NCI-H2107 treated with DMSO at 0.1 percent for 48 hours (cell line): ENCODE data around the gene ERGIC1.

Source experiments
- DNase-seq: peaks from one replicate; lab custom pipeline; 2025; ENCODE audit not compliant: unreplicated experiment; lab: John Stamatoyannopoulos, UW

ERGIC1 gene

DNA sequence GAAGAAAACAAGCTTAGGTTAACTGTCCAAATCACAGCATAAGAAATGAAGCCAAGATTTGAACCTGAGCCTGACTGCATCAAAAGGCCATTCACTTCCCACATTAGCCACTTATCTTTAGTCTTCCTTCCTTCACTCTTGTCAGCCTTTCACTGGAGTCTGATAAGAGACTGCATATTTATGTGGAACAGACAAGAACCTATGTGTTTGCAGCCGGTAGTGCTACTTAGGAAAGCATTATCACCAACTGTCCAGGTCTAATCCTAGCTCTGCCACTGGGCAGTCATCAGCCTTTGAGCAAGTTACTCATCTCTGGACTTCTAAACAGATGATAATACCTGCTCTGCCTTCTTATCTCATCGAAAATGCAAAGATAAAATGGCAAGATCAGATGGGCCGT lies 137.4 kb downstream of the ERGIC1 start:
- DNase-seq = no peak

DNA sequence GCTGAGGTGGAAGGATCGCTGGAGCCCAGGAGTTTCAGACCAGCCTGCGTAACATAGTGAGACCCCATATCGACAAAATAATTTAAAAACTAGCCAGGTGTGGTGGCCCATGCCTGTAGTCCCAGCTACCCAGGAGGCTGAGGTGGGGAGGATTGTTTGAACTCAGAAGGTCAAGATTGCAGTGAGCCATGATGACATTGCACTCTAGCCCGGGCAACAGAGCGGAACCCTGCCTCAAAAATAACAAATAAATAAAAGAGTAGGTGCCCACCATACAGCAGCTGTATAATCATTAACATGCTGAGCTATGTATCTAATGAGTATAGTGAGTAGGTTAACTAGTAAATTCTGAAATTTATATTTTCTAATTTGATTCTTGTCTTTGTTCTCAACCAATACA lies 138.5 kb downstream of the ERGIC1 start:
- no peak for DNase-seq

DNA sequence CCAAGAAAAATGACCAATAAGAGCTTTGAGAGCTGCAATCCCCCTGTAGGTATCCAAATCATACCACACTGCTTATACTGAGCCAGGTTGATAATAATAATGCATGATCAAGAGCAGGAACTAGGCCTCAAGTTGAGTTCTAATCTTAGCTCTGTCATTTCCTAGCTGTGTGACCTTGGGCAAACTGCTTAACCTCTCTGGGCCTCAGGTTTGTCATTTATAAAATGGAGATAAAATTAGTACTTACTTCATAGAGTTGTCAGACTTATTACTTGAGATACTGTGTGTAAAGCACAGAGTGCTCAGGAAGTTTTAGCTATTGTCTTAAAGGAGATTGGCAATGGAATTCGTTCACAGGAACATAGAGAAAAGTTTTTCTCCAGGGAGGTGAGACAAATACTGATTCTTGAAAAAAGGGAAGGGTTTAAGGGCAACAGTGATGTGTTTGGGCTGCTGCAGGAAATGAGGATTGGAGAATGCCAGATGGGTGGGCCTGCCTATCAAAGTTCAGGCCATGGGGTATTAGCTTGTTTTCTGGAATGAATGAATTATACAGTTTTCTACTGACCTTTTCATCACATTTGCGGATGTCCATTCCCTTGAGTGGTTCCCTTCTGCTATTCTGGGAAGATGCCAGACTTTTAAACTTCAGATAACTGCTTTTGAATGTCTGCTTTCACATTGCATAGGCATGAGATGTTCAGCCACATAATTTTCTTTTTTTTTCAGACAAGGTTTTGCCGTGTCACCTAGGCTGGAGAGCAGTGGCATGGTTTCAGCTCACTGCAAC lies 139.3 kb downstream of the ERGIC1 start:
- no peak for DNase-seq

DNA sequence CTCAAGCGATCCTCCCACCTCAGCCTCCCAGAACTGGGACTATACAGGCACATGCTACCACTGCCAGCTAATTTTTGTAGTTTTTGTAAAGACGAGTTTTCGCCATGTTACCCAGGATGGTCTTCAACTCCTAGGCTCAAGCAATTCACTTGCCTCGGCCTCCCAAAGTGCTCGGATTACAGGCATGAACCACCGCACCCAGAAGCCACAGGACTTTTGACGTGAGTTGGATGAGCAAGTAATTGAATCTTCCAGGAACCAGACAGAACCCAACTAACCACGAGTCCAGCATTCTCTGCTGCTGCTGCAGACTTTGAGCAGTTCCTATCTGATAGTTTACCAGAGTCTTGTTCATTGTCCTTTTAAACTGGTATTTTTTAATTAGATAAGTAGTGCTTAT lies 139.9 kb downstream of the ERGIC1 start:
- no peak for DNase-seq

DNA sequence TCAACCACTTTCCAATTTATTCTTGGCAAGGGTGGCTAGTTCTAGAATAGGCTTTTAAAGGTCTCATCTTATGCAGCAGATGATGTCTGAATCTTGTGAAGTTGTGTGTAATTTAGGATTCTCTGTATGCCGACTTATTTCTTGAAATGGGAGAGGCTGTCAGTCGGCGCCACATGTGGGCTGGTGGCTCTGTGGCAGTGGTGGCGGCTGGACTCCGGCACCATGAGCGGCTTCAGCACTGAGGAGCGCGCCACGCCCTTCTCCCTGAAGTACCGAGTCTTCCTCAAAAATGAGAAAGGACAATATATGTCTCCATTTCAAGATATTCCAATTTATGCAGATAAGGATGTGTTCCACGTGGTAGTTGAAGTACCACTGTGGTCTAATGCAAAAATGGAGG lies 141.2 kb downstream of the ERGIC1 start:
- DNase-seq = no peak

DNA sequence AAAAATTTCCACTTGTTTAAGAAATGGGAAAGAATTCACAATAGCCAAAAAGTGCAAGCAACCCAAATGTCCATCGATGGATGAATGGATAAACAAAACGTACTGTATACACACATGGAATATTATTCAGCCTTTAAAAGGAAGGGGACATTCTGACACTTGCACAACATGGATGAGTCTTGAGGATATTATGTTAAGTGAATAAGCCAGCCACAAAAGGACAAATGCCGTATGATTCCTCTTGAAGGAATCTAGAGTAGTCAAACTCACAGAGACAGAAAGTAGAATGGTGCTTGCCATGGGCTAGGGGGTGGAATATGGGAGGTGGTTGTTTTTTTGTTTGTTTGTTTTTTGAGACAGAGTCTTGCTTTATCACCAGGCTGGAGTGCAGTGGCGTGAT lies 145.7 kb downstream of the ERGIC1 start:
- DNase-seq = no peak

DNA sequence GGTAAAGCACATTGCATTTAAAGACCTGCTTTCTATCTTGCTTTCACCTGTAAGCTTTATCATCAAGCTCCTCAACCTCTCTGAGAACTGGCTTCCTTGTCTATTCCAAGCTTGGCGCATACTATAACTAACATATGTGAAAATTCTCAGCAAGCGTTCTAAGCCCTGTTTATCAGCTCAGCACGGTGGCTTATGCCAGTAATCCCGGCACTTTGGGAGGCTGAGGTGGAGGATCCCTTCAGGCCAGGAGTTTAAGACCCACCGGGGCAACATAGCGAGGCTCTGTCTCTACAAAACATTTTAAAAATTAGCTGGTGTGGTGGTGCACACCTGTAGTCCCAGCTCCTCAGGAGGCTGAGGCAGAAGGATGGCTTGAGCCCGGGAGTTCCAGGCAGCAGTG lies 147.9 kb downstream of the ERGIC1 start:
- no peak for DNase-seq

DNA sequence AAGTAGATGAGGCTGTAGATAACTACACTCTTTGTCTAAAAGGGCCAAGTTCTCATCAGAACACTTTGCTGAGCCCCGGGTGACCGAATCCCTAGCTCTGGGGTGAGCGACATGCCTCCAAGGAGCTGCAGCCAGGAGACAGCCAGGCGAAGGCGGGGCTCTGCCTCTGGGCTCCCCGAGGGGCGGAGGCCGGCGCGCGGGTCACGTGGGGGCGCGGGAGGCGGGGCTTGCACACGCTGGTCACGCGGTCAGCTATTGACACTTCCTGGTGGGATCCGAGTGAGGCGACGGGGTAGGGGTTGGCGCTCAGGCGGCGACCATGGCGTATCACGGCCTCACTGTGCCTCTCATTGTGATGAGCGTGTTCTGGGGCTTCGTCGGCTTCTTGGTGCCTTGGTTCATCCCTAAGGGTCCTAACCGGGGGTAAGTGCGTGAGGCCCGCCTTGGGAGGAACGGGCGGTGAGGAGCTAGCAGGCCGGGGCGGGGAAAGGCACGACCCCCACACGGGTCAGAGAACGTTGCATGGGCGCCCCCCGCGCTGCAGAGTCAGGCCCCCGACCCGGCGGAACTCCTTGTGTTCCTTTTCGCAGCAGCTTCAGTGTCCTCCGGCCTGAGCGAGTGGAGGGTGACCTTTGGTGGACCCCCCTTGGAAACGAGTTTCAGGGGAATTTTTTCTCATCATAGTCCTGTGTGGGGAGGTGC lies 149.6 kb downstream of the ERGIC1 start, which contains the start of gene ATP6V0E1:
Gene ATP6V0E1 (plus strand): TSS at position 230 of the 702 bp plus-strand sequence. CDS start 90 bp downstream, at position 320.
- DNase-seq = peak; percentile 67

DNA sequence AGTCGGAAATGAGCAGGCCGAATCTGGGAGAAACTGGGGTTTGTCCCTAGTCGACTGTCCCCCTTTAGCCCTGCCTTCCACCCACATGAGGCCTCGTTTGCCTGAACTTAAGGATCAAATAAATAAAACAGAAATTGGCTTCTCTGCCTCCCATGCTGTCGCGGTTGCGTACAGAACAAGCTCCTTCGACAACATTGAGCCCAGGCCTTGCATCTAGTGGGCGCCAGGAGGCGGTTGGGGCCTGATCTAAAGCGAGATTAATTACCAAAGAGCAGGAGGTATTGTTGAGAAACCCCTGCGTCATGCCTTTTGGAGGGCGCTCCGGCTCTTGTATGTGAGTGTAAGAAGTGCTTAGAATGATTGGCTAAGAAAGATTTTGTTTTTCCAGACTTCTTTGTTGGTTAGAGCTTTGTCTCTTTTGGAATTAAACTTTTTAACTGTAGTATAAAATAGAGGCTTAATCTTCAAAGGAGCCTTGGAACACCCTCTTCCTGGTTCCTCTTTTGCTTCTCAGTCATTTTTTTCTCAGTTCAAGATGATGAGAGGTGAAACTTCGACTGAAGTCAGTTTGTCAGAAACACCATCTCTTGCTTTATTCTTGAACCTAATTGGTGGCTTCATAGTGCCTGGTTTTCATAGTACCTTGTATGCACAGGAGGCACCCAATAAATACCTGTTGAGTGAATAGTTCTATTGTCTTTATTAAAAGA lies 150.3 kb downstream of the ERGIC1 start:
- peak; percentile 22 for DNase-seq

DNA sequence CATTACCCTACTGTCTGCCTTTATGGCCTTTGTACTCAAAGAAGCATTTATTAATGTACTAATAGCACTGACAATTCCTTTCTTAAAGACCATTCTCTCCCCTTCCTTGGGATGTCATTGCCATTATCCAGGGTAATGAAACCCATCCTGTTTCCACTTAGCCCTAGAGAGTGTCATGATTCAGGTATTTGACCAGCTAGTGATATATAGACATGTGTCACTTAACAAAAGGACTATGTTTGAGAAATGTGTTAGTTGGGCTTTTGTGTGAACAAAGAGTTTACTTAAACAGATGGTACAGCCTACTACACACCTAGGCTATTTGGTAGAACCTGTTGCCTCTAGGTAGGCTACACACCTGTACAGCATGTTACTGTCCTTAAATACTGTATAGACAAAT lies 151.5 kb downstream of the ERGIC1 start:
- no peak for DNase-seq

DNA sequence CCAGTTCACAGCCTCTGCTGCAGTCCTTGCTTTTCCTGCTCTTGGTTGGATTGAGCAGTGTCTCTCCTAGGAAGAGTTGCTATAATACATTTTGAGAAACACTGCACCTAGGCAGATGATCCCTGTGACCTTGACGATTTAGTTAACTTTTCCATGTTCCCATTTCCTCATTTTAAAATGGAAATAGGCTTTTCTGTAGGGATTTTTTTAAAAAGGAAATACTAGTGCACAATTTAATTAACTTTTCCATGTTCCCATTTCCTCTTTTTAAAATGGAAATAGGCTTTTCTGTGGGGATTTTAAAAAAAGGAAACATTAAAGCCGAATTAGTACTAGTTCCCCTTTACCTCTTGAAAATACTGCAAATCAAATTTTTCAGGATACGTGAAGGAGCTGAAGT lies 154.2 kb downstream of the ERGIC1 start:
- DNase-seq = no peak

DNA sequence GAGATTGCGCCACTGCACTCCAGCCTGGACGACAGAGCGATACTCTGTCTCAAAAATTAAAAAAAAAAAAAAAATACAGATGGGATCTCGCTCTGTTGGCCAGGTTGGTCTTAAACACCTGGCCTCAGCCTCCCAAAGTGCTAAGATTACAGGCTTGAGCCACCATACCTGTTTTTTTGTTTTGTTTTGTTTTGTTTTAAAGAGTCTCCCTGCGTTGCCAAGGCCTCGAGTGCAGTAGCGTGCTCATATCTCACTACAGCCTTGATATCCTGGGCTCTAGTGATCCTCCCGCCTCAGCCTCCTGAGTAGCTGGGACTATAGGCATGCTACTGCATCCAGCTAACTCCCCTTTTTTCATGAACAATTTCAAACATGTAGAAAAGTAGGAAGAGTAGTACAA lies 156.7 kb downstream of the ERGIC1 start:
- DNase-seq = no peak

DNA sequence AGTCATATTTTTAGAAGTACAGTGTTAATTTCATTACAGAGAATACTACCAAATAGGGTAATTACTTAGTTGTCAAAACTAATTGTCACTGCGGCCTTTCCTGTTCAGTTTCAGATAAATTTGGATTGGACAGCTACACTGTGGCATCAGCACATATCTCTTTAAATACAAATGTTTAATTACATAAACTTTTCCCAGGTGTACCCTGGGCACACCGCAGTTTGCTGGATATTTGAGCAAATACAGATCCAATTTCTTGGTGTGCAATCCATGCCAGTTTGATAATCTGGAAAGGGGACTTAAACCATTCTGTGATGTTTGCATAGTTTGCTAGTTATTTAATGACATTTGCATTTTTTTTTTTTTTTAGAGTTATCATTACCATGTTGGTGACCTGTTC lies 160.4 kb downstream of the ERGIC1 start:
- no peak for DNase-seq

DNA sequence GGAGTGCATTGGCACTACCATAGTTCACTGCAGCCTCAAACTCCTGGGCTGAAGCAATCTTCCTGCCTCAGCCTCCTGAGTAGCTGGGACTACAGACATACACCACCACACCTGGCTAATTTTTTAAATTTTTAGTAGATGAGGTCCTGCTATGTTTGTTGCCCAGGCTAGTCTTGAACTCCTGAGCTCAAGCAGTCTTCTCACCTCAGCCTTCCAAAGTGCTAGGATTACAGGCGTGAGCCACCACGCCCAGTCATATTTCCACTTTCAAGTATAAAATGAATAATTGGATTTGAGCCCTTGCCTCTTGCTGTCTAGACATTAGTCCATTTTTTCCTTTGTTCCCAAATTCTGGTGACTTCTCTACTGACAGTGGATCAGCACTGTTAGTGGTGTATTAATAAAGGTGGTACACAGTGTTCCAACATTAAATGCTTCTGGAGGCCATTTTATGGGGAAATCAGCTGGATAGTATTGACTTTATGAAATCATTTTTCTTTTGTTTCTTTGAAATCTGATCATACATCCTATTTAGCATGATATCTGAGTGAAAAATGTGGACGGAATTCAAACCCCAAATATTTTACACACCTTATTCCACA lies 165.4 kb downstream of the ERGIC1 start:
- DNase-seq = no peak

DNA sequence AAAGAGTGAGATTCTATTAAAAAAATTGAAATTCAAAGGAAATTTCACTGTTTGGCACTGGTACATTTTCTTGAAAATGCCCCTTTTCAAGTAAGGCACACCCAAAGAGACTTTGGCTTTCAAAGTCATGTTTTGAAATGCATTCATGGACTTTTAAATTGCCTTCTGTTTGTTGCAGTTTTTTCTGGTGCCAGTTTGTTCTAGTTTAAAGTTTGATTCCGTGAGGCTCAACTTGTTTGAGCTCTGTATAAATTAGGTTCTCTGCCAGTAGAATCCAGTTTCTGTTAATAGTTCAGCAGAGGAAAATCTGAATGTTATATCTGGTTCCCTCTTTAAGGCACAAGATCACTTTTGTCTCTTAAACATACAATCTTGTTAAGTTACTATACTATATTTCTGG lies 165.9 kb downstream of the ERGIC1 start:
- no peak for DNase-seq

DNA sequence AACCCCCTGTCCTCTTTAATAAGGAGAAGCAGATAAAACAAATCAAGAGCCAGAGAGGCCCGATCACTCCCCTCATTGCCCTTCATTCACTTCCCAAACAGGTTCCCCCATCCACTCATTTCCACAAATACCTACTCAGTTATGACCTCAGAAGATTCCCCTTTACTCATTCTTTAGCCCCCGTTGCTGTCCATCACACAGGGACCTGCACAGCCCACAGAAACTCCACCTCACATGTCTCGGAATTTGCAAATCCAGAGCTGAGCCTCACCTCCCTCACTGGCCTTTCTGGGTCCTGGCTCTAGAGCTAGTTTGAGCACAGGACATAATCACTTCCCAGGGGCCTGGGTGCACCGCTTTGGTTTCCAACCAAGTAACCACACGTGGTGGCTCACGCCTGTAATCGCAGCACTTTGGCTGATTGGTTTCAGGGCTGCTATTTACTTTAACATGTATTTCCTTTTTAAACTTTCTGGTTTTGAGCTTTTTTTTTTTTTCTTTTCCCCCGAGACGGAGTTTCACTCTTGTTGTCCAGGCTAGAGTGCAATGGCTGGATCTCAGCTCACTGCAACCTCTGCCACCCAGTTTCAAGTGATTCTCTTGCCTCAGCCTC lies 167.3 kb downstream of the ERGIC1 start:
- no peak for DNase-seq
